Effector CD4-positive, alpha-beta T cell (primary cell): ENCODE data around the gene PREPL.

Experiments
- DNase-seq: peaks from one replicate; pipeline ENCODE4 v3.0.0-alpha.2; 2020

Gene PREPL

GRCh38 chr2:44291281-44292248 lies 69.7 kb downstream of the PREPL start:
- DNase-seq = no peak

- no peak for DNase-seq
These were observed 71.0 kb downstream of the PREPL start for GRCh38 chr2:44290261-44290660.

GRCh38 chr2:44286884-44287638 lies 74.2 kb downstream of the PREPL start:
- DNase-seq = no peak

- DNase-seq = no peak
These were observed 75.0 kb downstream of the PREPL start for GRCh38 chr2:44286119-44286883.

- DNase-seq = no peak
These were observed 76.1 kb downstream of the PREPL start for GRCh38 chr2:44285174-44285573.

GRCh38 chr2:44283116-44283666 lies 78.1 kb downstream of the PREPL start:
- no peak for DNase-seq

- DNase-seq = no peak
These were observed 80.4 kb downstream of the PREPL start for GRCh38 chr2:44280869-44281268.

- no peak for DNase-seq
These were observed 83.8 kb downstream of the PREPL start for GRCh38 chr2:44277541-44277940.

- no peak for DNase-seq
These were observed 85.4 kb downstream of the PREPL start for GRCh38 chr2:44275927-44276303.

- no peak for DNase-seq
These were observed 87.7 kb downstream of the PREPL start for GRCh38 chr2:44273596-44273995.

- no peak for DNase-seq
These were observed 88.2 kb downstream of the PREPL start for GRCh38 chr2:44273076-44273475.

GRCh38 chr2:44271296-44271695 lies 90.0 kb downstream of the PREPL start:
- no peak for DNase-seq

- DNase-seq = no peak
These were observed 91.5 kb downstream of the PREPL start for GRCh38 chr2:44269831-44270230.

GRCh38 chr2:44267796-44268648 lies 93.3 kb downstream of the PREPL start:
- no peak for DNase-seq
